Measurements from ENCODE around the gene WEE1.
"Not testable (repeated sequence)": the region's sequence is repeated elsewhere in the genome, so short reads cannot be mapped to it uniquely, and the experiment has no call there.

Gene WEE1

DNA sequence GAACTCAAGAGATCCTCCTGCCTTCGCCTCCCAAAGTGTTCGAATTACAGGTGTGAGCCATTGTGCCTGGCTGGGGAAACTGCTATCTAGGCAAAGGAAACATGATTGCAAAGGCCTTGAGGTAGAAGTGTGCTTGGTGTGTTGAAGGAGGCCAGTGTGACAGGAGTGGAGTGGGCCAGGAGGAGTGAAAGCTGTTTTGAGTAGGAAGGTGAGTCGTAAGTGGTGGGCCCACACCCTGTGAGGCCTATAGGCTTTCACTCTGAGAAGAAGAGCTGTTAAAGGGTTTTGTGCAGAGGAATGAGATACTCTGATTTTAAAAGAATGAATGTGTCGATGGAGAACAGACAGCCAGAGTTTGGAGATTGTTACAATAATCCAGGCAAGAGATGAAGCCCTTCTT lies 43.4 kb downstream of the WEE1 start:
- POLR2A ChIA-PET = no interaction called here
- CTCF ChIA-PET = interaction anchor here (0.6 kb wide), 1 partner anchor 692 kb away, joined by 4 read pairs; no protein-coding TSS in a partner anchor
- no peak for DNase-seq (ENCODE audit: extremely low spot score)

DNA sequence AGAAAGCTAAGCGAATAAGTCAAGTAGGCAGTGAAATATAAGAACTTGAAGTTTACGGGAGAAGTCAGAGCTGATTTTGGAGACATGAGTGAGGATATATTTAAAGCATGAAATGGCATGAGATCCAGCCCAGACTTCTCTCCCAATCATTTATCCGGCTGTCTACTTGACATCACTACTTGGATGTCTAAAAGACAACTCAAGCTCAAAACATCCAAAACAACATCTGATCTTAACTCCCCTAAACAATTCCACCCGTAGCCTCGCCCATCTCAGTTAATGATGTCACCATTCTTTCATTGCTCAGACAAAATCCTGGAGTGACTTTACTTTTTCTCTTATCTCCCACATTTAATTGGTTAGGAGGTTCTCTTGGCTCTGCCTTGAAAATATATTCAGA lies 44.5 kb downstream of the WEE1 start:
- CTCF ChIA-PET = interaction anchor here (0.7 kb wide), 1 partner anchor 111 kb away, joined by 3 read pairs; no protein-coding TSS in a partner anchor
- TF ChIP-seq CTBP1 (IDR thresholded peaks at IDR 0.05; ENCODE audit: borderline replicate concordance) (no peak), FOXK2 (IDR thresholded peaks at IDR 0.05) (no peak), FOXM1 (IDR thresholded peaks at IDR 0.05; ENCODE audit: borderline replicate concordance) (no peak), LEF1 (IDR thresholded peaks at IDR 0.05; ENCODE audit: borderline replicate concordance) (no peak), TARDBP (IDR thresholded peaks at IDR 0.05) (no peak), ZNF384 (IDR thresholded peaks at IDR 0.05) (no peak), BHLHE40 (IDR thresholded peaks at IDR 0.05; ENCODE audit: borderline replicate concordance) (no peak), NFRKB (IDR thresholded peaks at IDR 0.05) (no peak), ARNT (IDR thresholded peaks at IDR 0.05) (no peak), L3MBTL2 (conservative IDR thresholded peaks at IDR 0.05) (no peak), SUZ12 (IDR thresholded peaks at IDR 0.05) (no peak), ELF4 (IDR thresholded peaks at IDR 0.05) (no peak), SP1 (IDR thresholded peaks at IDR 0.05) (no peak), HDGF (IDR thresholded peaks at IDR 0.05; ENCODE audit: borderline replicate concordance) (no peak), FOXA1 (IDR thresholded peaks at IDR 0.05) (no peak)
- TF ChIP-seq, protein P1, sequence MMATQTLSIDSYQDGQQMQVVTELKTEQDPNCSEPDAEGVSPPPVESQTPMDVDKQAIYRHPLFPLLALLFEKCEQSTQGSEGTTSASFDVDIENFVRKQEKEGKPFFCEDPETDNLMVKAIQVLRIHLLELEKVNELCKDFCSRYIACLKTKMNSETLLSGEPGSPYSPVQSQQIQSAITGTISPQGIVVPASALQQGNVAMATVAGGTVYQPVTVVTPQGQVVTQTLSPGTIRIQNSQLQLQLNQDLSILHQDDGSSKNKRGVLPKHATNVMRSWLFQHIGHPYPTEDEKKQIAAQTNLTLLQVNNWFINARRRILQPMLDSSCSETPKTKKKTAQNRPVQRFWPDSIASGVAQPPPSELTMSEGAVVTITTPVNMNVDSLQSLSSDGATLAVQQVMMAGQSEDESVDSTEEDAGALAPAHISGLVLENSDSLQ (IDR thresholded peaks at IDR 0.05) = no peak
- no peak for DNase-seq (ENCODE audit: extremely low spot score)
- POLR2A ChIA-PET = no interaction called here

More for the DNA sequence above, 43.4 kb downstream of the WEE1 start:
- no peak for TF ChIP-seq ARNT (IDR thresholded peaks at IDR 0.05)
- TF ChIP-seq CTBP1 (IDR thresholded peaks at IDR 0.05; ENCODE audit: borderline replicate concordance) = no peak
- TF ChIP-seq FOXA1 (IDR thresholded peaks at IDR 0.05) = no peak
- TF ChIP-seq TARDBP (IDR thresholded peaks at IDR 0.05) = no peak
- TF ChIP-seq SP1 (IDR thresholded peaks at IDR 0.05) = no peak
- TF ChIP-seq ELF4 (IDR thresholded peaks at IDR 0.05) = no peak
- TF ChIP-seq BHLHE40 (IDR thresholded peaks at IDR 0.05; ENCODE audit: borderline replicate concordance) = no peak
- no peak for TF ChIP-seq FOXK2 (IDR thresholded peaks at IDR 0.05)
- TF ChIP-seq FOXM1 (IDR thresholded peaks at IDR 0.05; ENCODE audit: borderline replicate concordance) = no peak
- no peak for TF ChIP-seq NFRKB (IDR thresholded peaks at IDR 0.05)
- no peak for TF ChIP-seq SUZ12 (IDR thresholded peaks at IDR 0.05)
- TF ChIP-seq LEF1 (IDR thresholded peaks at IDR 0.05; ENCODE audit: borderline replicate concordance) = no peak
- no peak for TF ChIP-seq ZNF384 (IDR thresholded peaks at IDR 0.05)
- TF ChIP-seq HDGF (IDR thresholded peaks at IDR 0.05; ENCODE audit: borderline replicate concordance) = no peak
- TF ChIP-seq, protein P1 (IDR thresholded peaks at IDR 0.05) = no peak

DNA sequence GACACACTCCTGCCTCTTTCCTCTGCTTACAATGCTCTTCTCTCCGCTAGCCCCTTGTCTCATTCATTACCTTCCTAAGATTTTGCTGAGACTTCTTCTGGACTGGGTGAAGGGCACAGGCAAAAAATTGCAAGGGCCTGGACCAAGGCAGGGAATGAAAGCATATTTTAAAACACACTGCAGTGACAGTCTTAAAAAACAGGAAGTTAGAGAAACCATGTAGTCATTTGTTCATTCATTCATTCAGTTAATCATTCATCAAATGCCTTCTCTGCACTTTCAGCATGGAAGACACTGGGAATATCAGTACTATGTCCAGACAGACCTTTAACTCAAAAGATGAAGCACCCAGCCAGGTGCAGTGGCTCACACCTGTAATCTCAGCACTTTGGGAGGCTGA lies 45.5 kb downstream of the WEE1 start:
- no peak for TF ChIP-seq SUZ12 (IDR thresholded peaks at IDR 0.05)
- TF ChIP-seq, protein P1 (IDR thresholded peaks at IDR 0.05) = no peak
- DNase-seq (ENCODE audit: extremely low spot score) = no peak
- POLR2A ChIA-PET = no interaction called here
- CTCF ChIA-PET = no interaction called here

DNA sequence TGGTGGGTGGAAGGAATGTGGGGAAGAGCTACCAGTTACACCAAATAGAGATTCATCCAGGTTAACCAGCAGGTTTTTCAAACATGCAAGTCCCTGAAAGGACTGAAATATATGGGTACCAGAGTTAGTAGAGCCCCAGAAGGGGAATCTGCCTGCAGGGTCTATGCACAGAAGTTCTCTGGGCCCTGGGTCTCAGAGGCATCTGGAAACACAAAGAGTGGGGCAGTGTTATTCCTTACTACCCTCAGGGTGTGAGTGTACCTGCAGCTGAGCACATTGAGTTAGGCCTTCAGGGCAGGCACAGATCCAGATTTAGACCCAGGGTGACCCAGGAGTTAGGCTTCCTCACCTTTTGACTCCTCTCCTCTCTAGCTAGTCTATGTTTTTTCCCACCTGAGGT lies 46.5 kb downstream of the WEE1 start:
- CTCF ChIA-PET = interaction anchor here (1.2 kb wide), 1 partner anchor 129 kb away, joined by 4 read pairs; no protein-coding TSS in a partner anchor
- TF ChIP-seq, protein P1 (IDR thresholded peaks at IDR 0.05) = no peak
- no peak for DNase-seq (ENCODE audit: extremely low spot score)
- POLR2A ChIA-PET = no interaction called here

DNA sequence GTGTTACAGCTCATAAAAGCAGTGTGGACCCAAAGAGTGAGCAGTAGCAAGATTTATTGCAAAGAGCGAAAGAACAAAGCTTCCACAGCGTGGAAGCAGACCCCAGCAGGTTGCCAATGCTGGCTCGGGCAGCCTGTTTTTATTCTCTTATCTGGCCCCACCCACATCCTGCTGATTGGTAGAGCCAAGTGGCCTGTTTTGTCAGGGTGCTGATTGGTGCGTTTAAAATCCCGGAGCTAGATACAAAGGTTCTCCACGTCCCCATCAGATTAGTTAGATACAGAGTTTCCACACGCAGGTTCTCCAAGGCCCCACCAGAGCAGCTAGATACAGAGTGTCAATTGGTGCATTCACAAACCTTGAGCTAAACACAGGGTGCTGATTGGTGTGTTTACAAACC lies 48.9 kb downstream of the WEE1 start:
- POLR2A ChIA-PET; DNase-seq (ENCODE audit: extremely low spot score): not testable (repeated sequence)
- CTCF ChIA-PET = interaction anchor here (0.6 kb wide), 1 partner anchor 127 kb away, joined by 3 read pairs; no protein-coding TSS in a partner anchor

DNA sequence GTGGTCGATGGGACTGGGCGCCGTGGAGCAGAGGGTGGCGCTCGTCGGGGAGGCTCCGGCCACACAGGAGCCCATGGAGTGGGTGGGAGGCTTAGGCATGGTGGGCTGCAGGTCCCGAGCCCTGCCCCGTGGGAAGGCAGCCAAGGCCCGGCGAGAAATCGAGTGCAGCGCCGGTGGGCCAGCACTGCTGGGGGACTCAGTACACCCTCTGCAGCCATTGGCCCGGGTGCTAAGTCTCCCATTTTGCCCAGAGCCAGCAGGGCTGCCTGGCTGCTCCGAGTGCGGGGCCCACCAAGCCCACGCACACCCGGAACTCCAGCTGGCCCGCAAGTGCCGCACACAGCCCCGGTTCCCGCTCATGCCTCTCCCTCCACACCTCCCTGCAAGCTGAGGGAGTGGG lies 49.6 kb downstream of the WEE1 start:
- DNase-seq (ENCODE audit: extremely low spot score); CTCF ChIA-PET; POLR2A ChIA-PET: not testable (repeated sequence)

DNA sequence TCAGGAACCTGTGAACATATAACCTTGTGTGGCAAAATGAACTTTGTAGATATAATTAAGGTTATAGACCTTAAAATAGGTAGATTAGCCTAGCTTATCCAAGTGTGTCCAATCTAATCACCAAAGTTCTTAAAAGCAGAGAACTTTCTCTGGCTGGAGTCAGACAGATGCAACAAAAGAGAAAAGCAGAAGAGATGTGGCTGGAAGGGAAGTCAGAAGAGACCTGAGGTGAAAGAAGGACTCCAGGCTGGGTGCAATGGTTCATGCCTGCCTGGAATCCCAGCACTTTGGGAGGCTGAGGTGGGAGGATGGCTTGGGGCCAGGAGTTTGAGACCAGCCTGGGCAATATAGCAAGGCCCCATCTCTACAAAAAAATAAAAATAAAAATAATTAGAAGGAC lies 51.0 kb downstream of the WEE1 start:
- no peak for TF ChIP-seq FOXM1 (IDR thresholded peaks at IDR 0.05; ENCODE audit: borderline replicate concordance)
- TF ChIP-seq ELF4 (IDR thresholded peaks at IDR 0.05) = no peak
- TF ChIP-seq SP1 (IDR thresholded peaks at IDR 0.05) = no peak
- ChIA-PET CTCF (no interaction called here), POLR2A (no interaction called here)
- DNase-seq (ENCODE audit: extremely low spot score) = no peak

All from HEK293T (cell line).